Hypothalamus (tissue), 51 donors: ENCODE results near the gene ZBTB16.

Source experiments
- DNase-seq, 51 donors: peaks; one replicate each; lab custom pipeline; 2025; lab: John Stamatoyannopoulos, UW

The ZBTB16 gene

GRCh38 chr11:114221037-114221436 lies 161.5 kb downstream of the ZBTB16 start:
- DNase-seq = no peak

DNA sequence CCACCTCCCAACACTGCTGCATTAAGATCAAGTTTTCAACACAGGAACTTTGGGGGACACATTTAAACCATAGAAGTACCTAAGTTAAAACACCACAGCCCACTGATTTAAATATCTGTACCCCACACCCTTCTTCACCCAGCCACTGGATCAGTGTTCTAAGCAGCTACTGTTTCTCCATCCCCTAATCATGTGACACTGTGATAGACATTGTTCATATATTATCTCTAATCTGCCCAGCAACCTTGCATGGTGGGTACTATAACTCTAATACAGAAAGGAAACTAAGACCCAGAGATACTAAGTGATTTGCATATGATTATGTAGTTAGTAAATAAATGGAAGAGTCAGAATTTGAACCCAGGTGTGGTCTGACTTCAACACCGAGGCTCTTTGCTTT lies 166.2 kb downstream of the ZBTB16 start:
- no peak for DNase-seq

DNA sequence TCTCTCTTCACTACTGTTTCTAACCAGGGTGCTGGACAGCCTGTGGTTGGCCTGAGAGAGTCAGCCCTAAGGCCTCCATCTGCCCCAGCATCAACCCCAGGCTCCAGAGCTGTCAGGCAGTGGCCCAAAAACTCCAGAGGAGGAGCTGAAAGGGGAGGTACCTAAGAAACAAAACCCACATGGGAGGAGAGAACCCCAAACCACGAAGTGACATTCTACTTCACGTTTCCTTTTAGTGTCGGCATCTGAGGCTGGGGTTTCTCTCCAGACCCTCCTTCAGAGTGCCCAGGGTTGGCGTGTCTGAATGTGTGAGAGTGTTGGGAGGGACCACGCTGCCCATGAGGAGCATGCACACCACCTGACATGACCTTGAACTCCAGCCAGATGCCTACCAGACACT lies 166.8 kb downstream of the ZBTB16 start:
- no peak for DNase-seq

GRCh38 chr11:114228435-114229411 lies 169.2 kb downstream of the ZBTB16 start:
- peak in 31 of 51 donors; percentile 8 to 67 (median 35) for DNase-seq

GRCh38 chr11:114230031-114230704 lies 170.7 kb downstream of the ZBTB16 start:
- DNase-seq = no peak

GRCh38 chr11:114232400-114233059 lies 173.0 kb downstream of the ZBTB16 start:
- peak in 11 of 51 donors; percentile 6 to 34 (median 16) for DNase-seq

GRCh38 chr11:114233755-114234154 lies 174.2 kb downstream of the ZBTB16 start:
- no peak for DNase-seq

DNA sequence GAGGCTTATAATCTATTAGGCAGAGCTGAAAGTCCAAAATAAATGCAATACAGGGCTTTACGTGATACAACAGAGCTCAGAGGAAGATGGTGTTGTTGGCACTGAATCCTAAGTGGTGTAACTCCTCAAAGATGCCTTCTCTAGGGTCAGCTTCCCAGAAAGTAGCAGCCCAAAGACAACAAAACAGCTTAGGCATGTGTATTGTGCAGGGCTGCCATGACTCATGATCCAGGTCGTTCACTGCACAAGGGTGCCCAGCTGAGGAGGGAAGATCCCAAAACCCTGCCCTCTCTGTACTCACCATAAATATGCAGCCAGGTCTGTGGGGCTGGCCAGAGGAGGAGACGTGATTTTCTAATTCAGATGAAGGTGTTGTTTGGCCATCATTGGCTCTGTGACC lies 177.3 kb downstream of the ZBTB16 start:
- no peak for DNase-seq

GRCh38 chr11:114237321-114238280 lies 178.1 kb downstream of the ZBTB16 start:
- DNase-seq = no peak

GRCh38 chr11:114239753-114240161 lies 180.2 kb downstream of the ZBTB16 start:
- no peak for DNase-seq

GRCh38 chr11:114242032-114242431 lies 182.5 kb downstream of the ZBTB16 start:
- no peak for DNase-seq

DNA sequence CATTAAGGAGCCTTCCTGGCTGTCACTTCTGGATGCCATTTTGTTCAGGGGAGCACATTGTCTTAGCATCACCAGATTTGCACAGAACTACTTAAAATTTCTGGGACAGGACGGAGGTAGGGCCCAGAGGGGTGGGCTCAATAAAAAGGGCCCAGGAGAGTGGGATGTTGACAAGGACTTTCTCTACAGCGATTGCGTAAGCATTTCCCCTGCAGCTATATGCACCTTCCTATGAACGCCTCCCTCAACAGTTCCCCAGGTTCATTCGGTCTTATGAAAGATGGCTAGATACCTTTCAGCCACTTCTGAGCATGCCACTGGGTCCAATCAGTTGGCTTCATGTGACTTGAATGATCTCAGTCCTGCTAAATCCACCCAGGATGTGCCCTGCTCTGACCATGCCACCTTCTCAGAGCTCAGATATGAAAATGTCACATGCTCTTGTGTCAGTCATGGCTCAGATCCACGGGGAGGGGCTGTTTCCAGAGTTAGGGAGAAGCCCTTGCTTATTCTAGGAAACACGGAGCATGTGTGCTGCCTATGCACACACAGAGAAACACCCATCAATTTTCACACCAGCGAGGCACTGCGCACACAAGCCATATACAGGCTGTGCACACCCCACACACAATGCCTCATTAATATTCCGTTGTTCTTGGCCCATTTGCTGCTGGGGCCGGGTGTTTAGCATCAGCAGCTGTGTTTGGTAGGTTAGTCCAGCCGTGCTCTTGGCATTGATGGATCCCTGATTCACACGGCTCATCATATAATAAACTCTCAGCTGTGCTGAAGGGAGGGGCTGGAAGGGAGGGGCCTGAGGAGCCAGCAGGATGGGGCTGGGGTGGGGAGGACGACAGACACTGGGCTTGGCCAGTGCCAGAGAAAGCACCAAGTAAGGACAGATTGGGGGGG lies 184.2 kb downstream of the ZBTB16 start:
- DNase-seq = peak in 15 of 51 donors; percentile 13 to 72 (median 32)

DNA sequence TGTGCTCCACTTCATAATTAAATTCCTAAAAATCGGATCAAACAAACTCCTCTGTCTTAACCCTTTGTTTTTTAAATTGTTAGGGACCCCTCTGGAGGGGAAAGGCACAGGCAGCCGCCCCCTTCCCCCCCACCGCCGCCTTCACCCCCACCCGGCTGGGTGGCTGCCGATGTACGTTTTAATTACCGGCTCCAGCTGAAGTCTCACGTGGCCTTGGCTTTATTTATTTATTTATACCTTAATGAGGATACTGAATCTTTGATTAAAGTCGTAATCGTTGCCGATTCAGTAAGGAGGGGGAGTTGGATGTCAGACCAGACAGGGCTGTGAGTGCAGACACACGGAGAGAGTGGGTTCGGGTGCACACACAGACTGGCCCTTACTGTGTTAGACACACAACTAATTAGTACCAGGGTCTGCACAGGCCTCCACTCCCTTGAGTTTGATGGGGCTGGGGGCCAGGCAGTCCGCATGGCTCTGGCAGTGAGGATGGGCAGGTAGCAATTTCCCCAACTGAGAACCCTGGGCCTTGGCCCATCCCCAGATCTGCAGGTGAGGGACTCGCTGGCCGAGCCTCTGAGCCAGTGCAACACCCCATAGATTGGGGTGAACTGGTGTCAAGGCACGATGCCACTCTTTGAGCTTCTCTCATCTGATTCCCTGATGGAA lies 185.3 kb downstream of the ZBTB16 start:
- no peak for DNase-seq

DNA sequence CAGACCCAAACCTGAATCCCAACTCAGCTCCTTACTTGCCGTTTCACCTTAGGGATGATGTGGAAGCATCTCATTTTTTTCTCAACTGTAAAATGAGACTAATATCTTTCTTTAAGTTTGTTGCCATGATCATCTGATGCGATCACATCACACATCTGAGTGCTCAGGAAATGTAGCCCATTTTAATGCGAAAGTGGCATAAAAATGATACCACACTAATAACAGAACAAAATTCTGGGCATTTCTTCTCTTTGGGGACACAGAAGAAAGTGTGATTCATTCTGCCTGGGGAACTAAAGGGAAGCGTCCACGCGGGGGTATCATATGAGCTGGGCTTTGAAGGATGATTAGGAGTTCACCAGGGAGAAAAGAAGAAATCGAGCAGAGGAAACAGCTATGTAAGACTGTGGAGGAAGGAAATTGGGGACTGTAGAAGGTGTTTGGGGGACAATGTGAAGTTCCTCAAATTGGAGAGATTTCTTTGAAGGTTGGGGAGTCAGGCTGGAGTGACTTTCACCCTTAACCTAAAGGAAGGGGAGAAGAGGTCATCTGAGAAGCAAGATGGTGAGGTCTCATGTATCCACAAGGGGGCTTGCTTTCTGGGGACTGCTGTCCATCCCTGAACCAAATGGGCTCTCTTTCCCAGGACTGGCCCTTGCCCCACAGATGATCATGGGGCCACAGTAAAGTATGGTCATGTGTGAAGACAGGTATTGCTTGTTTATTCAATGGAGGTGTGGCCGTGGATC lies 187.0 kb downstream of the ZBTB16 start:
- DNase-seq = no peak

GRCh38 chr11:114247070-114247789 lies 187.7 kb downstream of the ZBTB16 start:
- DNase-seq = no peak

- DNase-seq = no peak
These were observed 190.7 kb downstream of the ZBTB16 start for GRCh38 chr11:114250180-114250579.
